Colon (tissue), 2 donors: ENCODE results near the gene ZG16.

Source experiments
- FAIRE-seq: peaks from 2 replicates; lab custom pipeline; 2012; peaks lifted over from hg19 to GRCh38; lab: Jason Lieb, UNC
- donor health status: control.
- donor health status: control.

The ZG16 gene

GRCh38 chr16:29826342-29826695 is 48.3 kb downstream of the ZG16 start:
- no peak for FAIRE-seq

- FAIRE-seq, result no peak
Observed at GRCh38 chr16:29830774-29831173, 52.7 kb downstream of the ZG16 start.

- FAIRE-seq, result no peak
Observed at GRCh38 chr16:29831490-29831889, 53.4 kb downstream of the ZG16 start.
